GM23338 (cell line): ENCODE measurements around the gene RAB1B. TPM values are rescaled to one million over a fixed set of nuclear protein-coding genes. Genes with fewer than 3 reads are reported as not detected.

Source experiments
- ATAC-seq: fragments of 200-7000 bp; cut with Tn5 transposase; 3 replicates; pipeline ENCODE4 v1.9.1; 2020
- DNase-seq: peaks from one replicate; pipeline ENCODE4 v3.0.0-alpha.2; 2015; ENCODE audit warnings: low spot score
- H2AFZ ChIP-seq: fragments of 200-600 bp; sonication (generic); 2 replicates; pipeline ENCODE4 v1.8.0; 2016; ENCODE audit warnings: antibody characterized with exemption, mild to moderate bottlenecking, moderate library complexity
- H3F3A ChIP-seq: fragments of 200-600 bp; sonication (generic); replicated peaks from 2 replicates; pipeline ENCODE4 v1.8.0; 2017; ENCODE audit warnings: antibody characterized with exemption, mixed run types, low read depth
- H3K27ac ChIP-seq: fragments of 200-600 bp; sonication (generic); 2 replicates; pipeline ENCODE4 v1.6.1; 2016; ENCODE audit warnings: low read depth
- H3K27me3 ChIP-seq: fragments of 200-600 bp; sonication (generic); 2 replicates; pipeline ENCODE4 v1.8.0; 2016; ENCODE audit warnings: mild to moderate bottlenecking, mixed run types, moderate library complexity; ENCODE audit not compliant: insufficient read depth
- H3K36me3 ChIP-seq: fragments of 200-600 bp; sonication (generic); 2 replicates; pipeline ENCODE4 v1.8.0; 2016; ENCODE audit warnings: mild to moderate bottlenecking; ENCODE audit not compliant: insufficient read depth
- H3K4me1 ChIP-seq: fragments of 200-600 bp; sonication (generic); 2 replicates; pipeline ENCODE4 v1.8.0; 2016; ENCODE audit warnings: mild to moderate bottlenecking, moderate library complexity; ENCODE audit not compliant: insufficient read depth
- H3K4me2 ChIP-seq: fragments of 200-600 bp; sonication (generic); 2 replicates; pipeline ENCODE4 v1.7.1; 2017; ENCODE audit warnings: mixed run types
- H3K4me3 ChIP-seq: fragments of 200-600 bp; sonication (generic); 2 replicates; pipeline ENCODE4 v1.6.1; 2016; ENCODE audit warnings: mixed run types
- H3K79me2 ChIP-seq: fragments of 200-600 bp; sonication (generic); replicated peaks from 2 replicates; pipeline ENCODE4 v1.8.0; 2017; ENCODE audit warnings: mild to moderate bottlenecking; ENCODE audit not compliant: insufficient read depth
- H3K9me2 ChIP-seq: fragments of 200-600 bp; sonication (generic); 2 replicates; pipeline ENCODE4 v1.8.0; 2017; ENCODE audit not compliant: insufficient read depth
- H4K20me1 ChIP-seq: fragments of 200-600 bp; sonication (generic); replicated peaks from 2 replicates; pipeline ENCODE4 v1.8.0; 2017; ENCODE audit warnings: mild to moderate bottlenecking; ENCODE audit not compliant: insufficient read depth
- H3K27ac Mint-ChIP-seq: 2 replicates; pipeline ENCODE4 v1.8.0; 2020; ENCODE audit warnings: inconsistent platforms, mild to moderate bottlenecking, moderate library complexity, mixed read lengths
- H3K27me3 Mint-ChIP-seq: 3 replicates; pipeline ENCODE4 v1.8.0; 2022; ENCODE audit warnings: low read depth, mild to moderate bottlenecking, moderate library complexity, mixed read lengths, inconsistent platforms; ENCODE audit not compliant: insufficient read depth, poor library complexity
- H3K36me3 Mint-ChIP-seq: 3 replicates; pipeline ENCODE4 v1.8.0; 2021; ENCODE audit warnings: low read depth, mild to moderate bottlenecking, inconsistent platforms, moderate library complexity, mixed read lengths
- H3K4me1 Mint-ChIP-seq: 3 replicates; pipeline ENCODE4 v1.8.0; 2020; ENCODE audit warnings: mild to moderate bottlenecking, inconsistent platforms, mixed read lengths
- H3K4me3 Mint-ChIP-seq: 3 replicates; pipeline ENCODE4 v1.8.0; 2021; ENCODE audit warnings: moderate library complexity, mild to moderate bottlenecking, inconsistent platforms, mixed read lengths
- H3K9me3 Mint-ChIP-seq: 3 replicates; pipeline ENCODE4 v1.8.0; 2020; ENCODE audit warnings: moderate library complexity, mild to moderate bottlenecking, inconsistent platforms, mixed read lengths
- CREB1 ChIP-seq: fragments of 250-450 bp; sonication (Bioruptor Pico); IDR thresholded peaks from 2 replicates; pipeline ENCODE4 v1.5.0; 2020; ENCODE audit warnings: low read depth, mild to moderate bottlenecking, moderate library complexity
- EZH2 ChIP-seq: fragments of 200-600 bp; sonication (generic); IDR thresholded peaks from one replicate; pipeline ENCODE4 v1.8.0; 2017; ENCODE audit warnings: antibody characterized with exemption, mild to moderate bottlenecking, low read depth; ENCODE audit not compliant: unreplicated experiment
- EZH2phosphoT487 ChIP-seq: fragments of 200-600 bp; sonication (generic); IDR thresholded peaks from one replicate; pipeline ENCODE4 v1.8.1; 2018; ENCODE audit warnings: antibody characterized with exemption; ENCODE audit not compliant: unreplicated experiment
- JUNB ChIP-seq: IDR thresholded peaks from one replicate; pipeline ENCODE4 v1.6.1; 2016; ENCODE audit warnings: antibody characterized with exemption; ENCODE audit not compliant: unreplicated experiment
- NANOG ChIP-seq: IDR thresholded peaks from 2 replicates; pipeline ENCODE4 v1.6.1; 2016; ENCODE audit warnings: antibody characterized with exemption, borderline replicate concordance
- POLR2AphosphoS5 ChIP-seq: IDR thresholded peaks from 2 replicates; pipeline ENCODE4 v1.6.1; 2016; ENCODE audit warnings: antibody characterized with exemption, low read depth
- STAT1 ChIP-seq: IDR thresholded peaks from one replicate; pipeline ENCODE4 v1.6.1; 2016; ENCODE audit warnings: antibody characterized with exemption; ENCODE audit not compliant: unreplicated experiment
- ZNF114 ChIP-seq: fragments of 250-450 bp; sonication (Bioruptor Pico); IDR thresholded peaks from 2 replicates; pipeline ENCODE4 v1.5.0; 2020; ENCODE audit warnings: mild to moderate bottlenecking, moderate library complexity
- ZNF331 ChIP-seq: fragments of 250-450 bp; sonication (Bioruptor Pico); IDR thresholded peaks from 2 replicates; pipeline ENCODE4 v1.5.0; 2020; ENCODE audit warnings: low read depth, mild to moderate bottlenecking, moderate library complexity
- polyA plus RNA-seq: library from polyadenylated mRNA; unstranded; fragments of >200 nt; fragmentation: Nextera tagmentation; extraction: Ambion mirVana; gene quantifications from 2 replicates; pipeline ENCODE4 v1.2.1, GENCODE V29; 2016
- total RNA-seq: library from RNA; depleted of rRNA; stranded (reverse); fragments of >200 nt; shearing (Covaris generic); gene quantifications from 2 replicates; pipeline ENCODE4 v1.2.3, GENCODE V29; 2014
- TF ChIP-seq, protein P1 (sequence below): IDR thresholded peaks from 2 replicates; pipeline ENCODE4 v1.6.1; 2016; ENCODE audit warnings: antibody characterized with exemption
- TF ChIP-seq, protein P2 (sequence below): IDR thresholded peaks from one replicate; pipeline ENCODE4 v1.6.1; 2018; ENCODE audit warnings: antibody characterized with exemption; ENCODE audit not compliant: unreplicated experiment
- TF ChIP-seq, protein P3 (sequence below), 2 experiments: fragments of 200-600 bp in 1 of 2; sonication (generic) in 1 of 2; conservative IDR thresholded peaks; 2 replicates each; pipeline versions ENCODE4 v1.5.1 to v1.6.1; 2016 to 2017; ENCODE audit warnings: antibody characterized with exemption in 2 of 2, low read depth in 2 of 2, mild to moderate bottlenecking in 2 of 2, moderate library complexity in 1 of 2
- TF ChIP-seq, protein P4 (sequence below): fragments of 250-450 bp; sonication (Bioruptor Pico); IDR thresholded peaks from 2 replicates; pipeline ENCODE4 v1.5.0; 2020; ENCODE audit warnings: mild to moderate bottlenecking, moderate library complexity

Gene RAB1B
- total and polyA plus RNA-seq, 2 experiments from 2014 or later, result 30.5 to 92.7 TPM

DNA sequence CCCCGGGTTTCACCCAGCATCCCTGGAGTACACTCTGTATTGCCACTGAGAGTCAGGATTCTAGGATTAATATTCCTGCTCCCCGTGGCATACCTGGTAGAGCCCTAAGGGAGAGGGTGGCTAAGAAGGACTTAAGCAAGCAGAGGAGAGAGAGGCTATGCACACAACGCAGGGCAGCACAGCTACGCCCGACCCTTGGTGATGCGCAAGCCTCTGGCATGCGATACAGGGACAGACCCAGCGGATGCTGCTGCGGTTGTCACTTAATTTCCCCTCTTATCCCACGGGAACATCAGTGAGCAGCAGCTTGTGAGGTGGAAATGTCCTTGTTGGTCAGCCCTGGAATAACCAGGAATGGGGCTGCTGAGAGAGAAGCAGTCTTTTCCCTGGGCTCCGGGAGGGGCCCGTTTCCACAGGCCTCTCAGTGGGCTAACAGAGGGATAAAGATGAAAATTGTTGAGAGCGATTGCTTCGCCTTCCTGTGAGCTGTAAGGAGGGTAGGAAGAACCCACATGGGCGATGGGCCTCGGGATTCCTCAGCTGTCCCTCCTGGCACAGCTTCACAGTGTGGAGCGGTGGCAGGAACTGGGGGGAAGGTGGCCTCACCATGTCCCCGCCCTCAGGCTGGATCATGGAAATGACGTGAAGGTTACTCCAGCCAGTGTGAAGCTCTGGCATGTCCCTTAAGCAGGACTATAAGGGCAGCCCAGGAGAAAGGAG is 48.4 kb upstream of the RAB1B start:
- no peaks in the 10 kb centered on the region for H3K27me3 ChIP-seq
- Mint-ChIP-seq H3K4me1 (peaks cover 12% of the 10 kb centered on the region; the same call in 2 of the 3 replicates), H3K27ac (no peak overlapping the region), H3K27me3 (peaks cover 11% of the 10 kb centered on the region), H3K4me3 (no peak overlapping the region), H3K9me3 (no peaks in the 10 kb centered on the region), H3K36me3 (peaks cover 10% of the 10 kb centered on the region; the same call in 2 of the 3 replicates)
- H3K4me2 ChIP-seq, result no peak overlapping the region
- H3K27ac ChIP-seq, result no peak overlapping the region
- H3K79me2 ChIP-seq, result no peaks in the 10 kb centered on the region
- no peak overlapping the region for H2AFZ ChIP-seq
- 0 out of 2 replicates have a peak, but pooled peaks cover 2% of the 10 kb centered on the region for H4K20me1 ChIP-seq
- peaks cover 5% of the 10 kb centered on the region; the same call in 1 of the 2 replicates for H3K4me1 ChIP-seq
- no peaks in the 10 kb centered on the region for H3K36me3 ChIP-seq
- DNase-seq (no peak), ATAC-seq (no peak)
- H3K9me2 ChIP-seq, result no peaks in the 10 kb centered on the region
- no peak overlapping the region for H3K4me3 ChIP-seq
- TF ChIP-seq JUNB (no peak), EZH2 (no peak), STAT1 (no peak), CREB1 (CRISPR knock-in tag) (no peak), NANOG (no peak), POLR2AphosphoS5 (no peak), EZH2phosphoT487 (no peak), ZNF331 (CRISPR knock-in tag) (no peak), ZNF114 (CRISPR knock-in tag) (no peak)
- TF ChIP-seq, protein P1, sequence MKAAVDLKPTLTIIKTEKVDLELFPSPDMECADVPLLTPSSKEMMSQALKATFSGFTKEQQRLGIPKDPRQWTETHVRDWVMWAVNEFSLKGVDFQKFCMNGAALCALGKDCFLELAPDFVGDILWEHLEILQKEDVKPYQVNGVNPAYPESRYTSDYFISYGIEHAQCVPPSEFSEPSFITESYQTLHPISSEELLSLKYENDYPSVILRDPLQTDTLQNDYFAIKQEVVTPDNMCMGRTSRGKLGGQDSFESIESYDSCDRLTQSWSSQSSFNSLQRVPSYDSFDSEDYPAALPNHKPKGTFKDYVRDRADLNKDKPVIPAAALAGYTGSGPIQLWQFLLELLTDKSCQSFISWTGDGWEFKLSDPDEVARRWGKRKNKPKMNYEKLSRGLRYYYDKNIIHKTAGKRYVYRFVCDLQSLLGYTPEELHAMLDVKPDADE, result no peak
- TF ChIP-seq, protein P2, sequence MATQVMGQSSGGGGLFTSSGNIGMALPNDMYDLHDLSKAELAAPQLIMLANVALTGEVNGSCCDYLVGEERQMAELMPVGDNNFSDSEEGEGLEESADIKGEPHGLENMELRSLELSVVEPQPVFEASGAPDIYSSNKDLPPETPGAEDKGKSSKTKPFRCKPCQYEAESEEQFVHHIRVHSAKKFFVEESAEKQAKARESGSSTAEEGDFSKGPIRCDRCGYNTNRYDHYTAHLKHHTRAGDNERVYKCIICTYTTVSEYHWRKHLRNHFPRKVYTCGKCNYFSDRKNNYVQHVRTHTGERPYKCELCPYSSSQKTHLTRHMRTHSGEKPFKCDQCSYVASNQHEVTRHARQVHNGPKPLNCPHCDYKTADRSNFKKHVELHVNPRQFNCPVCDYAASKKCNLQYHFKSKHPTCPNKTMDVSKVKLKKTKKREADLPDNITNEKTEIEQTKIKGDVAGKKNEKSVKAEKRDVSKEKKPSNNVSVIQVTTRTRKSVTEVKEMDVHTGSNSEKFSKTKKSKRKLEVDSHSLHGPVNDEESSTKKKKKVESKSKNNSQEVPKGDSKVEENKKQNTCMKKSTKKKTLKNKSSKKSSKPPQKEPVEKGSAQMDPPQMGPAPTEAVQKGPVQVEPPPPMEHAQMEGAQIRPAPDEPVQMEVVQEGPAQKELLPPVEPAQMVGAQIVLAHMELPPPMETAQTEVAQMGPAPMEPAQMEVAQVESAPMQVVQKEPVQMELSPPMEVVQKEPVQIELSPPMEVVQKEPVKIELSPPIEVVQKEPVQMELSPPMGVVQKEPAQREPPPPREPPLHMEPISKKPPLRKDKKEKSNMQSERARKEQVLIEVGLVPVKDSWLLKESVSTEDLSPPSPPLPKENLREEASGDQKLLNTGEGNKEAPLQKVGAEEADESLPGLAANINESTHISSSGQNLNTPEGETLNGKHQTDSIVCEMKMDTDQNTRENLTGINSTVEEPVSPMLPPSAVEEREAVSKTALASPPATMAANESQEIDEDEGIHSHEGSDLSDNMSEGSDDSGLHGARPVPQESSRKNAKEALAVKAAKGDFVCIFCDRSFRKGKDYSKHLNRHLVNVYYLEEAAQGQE, result no peak
- TF ChIP-seq, protein P3, sequence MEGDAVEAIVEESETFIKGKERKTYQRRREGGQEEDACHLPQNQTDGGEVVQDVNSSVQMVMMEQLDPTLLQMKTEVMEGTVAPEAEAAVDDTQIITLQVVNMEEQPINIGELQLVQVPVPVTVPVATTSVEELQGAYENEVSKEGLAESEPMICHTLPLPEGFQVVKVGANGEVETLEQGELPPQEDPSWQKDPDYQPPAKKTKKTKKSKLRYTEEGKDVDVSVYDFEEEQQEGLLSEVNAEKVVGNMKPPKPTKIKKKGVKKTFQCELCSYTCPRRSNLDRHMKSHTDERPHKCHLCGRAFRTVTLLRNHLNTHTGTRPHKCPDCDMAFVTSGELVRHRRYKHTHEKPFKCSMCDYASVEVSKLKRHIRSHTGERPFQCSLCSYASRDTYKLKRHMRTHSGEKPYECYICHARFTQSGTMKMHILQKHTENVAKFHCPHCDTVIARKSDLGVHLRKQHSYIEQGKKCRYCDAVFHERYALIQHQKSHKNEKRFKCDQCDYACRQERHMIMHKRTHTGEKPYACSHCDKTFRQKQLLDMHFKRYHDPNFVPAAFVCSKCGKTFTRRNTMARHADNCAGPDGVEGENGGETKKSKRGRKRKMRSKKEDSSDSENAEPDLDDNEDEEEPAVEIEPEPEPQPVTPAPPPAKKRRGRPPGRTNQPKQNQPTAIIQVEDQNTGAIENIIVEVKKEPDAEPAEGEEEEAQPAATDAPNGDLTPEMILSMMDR (conservative IDR thresholded peaks at IDR 0.05; ENCODE audit: low read depth in 2 of 2), result no peak
- TF ChIP-seq, protein P4, sequence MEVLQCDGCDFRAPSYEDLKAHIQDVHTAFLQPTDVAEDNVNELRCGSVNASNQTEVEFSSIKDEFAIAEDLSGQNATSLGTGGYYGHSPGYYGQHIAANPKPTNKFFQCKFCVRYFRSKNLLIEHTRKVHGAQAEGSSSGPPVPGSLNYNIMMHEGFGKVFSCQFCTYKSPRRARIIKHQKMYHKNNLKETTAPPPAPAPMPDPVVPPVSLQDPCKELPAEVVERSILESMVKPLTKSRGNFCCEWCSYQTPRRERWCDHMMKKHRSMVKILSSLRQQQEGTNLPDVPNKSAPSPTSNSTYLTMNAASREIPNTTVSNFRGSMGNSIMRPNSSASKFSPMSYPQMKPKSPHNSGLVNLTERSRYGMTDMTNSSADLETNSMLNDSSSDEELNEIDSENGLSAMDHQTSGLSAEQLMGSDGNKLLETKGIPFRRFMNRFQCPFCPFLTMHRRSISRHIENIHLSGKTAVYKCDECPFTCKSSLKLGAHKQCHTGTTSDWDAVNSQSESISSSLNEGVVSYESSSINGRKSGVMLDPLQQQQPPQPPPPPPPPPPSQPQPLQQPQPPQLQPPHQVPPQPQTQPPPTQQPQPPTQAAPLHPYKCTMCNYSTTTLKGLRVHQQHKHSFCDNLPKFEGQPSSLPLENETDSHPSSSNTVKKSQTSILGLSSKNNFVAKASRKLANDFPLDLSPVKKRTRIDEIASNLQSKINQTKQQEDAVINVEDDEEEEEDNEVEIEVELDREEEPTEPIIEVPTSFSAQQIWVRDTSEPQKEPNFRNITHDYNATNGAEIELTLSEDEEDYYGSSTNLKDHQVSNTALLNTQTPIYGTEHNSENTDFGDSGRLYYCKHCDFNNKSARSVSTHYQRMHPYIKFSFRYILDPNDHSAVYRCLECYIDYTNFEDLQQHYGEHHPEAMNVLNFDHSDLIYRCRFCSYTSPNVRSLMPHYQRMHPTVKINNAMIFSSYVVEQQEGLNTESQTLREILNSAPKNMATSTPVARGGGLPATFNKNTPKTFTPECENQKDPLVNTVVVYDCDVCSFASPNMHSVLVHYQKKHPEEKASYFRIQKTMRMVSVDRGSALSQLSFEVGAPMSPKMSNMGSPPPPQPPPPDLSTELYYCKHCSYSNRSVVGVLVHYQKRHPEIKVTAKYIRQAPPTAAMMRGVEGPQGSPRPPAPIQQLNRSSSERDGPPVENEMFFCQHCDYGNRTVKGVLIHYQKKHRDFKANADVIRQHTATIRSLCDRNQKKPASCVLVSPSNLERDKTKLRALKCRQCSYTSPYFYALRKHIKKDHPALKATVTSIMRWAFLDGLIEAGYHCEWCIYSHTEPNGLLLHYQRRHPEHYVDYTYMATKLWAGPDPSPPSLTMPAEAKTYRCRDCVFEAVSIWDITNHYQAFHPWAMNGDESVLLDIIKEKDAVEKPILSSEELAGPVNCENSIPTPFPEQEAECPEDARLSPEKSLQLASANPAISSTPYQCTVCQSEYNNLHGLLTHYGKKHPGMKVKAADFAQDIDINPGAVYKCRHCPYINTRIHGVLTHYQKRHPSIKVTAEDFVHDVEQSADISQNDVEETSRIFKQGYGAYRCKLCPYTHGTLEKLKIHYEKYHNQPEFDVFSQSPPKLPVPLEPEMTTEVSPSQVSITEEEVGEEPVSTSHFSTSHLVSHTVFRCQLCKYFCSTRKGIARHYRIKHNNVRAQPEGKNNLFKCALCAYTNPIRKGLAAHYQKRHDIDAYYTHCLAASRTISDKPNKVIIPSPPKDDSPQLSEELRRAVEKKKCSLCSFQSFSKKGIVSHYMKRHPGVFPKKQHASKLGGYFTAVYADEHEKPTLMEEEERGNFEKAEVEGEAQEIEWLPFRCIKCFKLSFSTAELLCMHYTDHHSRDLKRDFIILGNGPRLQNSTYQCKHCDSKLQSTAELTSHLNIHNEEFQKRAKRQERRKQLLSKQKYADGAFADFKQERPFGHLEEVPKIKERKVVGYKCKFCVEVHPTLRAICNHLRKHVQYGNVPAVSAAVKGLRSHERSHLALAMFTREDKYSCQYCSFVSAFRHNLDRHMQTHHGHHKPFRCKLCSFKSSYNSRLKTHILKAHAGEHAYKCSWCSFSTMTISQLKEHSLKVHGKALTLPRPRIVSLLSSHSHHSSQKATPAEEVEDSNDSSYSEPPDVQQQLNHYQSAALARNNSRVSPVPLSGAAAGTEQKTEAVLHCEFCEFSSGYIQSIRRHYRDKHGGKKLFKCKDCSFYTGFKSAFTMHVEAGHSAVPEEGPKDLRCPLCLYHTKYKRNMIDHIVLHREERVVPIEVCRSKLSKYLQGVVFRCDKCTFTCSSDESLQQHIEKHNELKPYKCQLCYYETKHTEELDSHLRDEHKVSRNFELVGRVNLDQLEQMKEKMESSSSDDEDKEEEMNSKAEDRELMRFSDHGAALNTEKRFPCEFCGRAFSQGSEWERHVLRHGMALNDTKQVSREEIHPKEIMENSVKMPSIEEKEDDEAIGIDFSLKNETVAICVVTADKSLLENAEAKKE (CRISPR knock-in tag), result no peak
- peaks cover 4% of the 10 kb centered on the region; the same call in 1 of the 2 replicates for H3F3A ChIP-seq
